Choroid plexus epithelial cell (primary cell): ENCODE results near the gene LNX1.
A peak's percentile ranks its signal among the peaks of the same experiment; 100 is the strongest.

Experiments used
- DNase-seq: peaks from one replicate; pipeline ENCODE4 v3.0.0-alpha.2; 2010; ENCODE audit warnings: low read depth
- H3K4me3 ChIP-seq: 2 replicates; pipeline ENCODE4 v1.5.1; 2011; ENCODE audit warnings: low read depth, mild to moderate bottlenecking, control low read depth, low read length, moderate library complexity
- CTCF ChIP-seq: conservative IDR thresholded peaks from 2 replicates; pipeline ENCODE4 v1.5.1; 2011; ENCODE audit warnings: low read depth, mild to moderate bottlenecking, control low read depth, inconsistent platforms, low read length, moderate library complexity

LNX1 gene

DNA sequence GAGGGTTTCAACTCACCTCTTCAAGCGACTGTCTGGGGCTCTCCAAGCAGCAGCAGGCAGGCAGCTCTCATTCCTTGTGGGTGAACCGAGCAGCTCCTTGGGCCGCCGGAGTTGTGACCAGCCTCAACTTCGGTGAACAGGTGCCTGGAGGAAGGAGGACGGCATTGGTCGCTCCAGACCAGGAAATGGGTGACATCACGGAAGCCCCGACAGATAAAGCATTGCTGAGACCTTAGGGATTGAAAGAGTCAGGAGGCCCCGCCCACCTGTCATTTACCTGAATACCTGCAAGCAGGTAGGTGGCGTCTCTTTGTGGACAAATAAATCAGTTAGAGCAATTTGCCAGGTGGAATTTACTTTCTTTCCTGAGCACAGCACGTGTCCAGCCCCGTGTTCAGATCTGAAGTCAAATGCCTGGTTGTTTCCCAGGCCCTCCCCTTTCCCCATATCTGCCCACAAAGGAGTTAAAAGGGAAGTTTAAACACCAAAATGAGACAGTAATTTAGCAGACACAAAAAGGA, at the start of gene LNX1:
Gene LNX1 (minus strand): TSS at position 115 of the 521 bp plus-strand sequence. CDS start 17,484 bp downstream, outside the sequence.
- no peak for DNase-seq
- H3K4me3 ChIP-seq = no peak within 1 kb of the TSS
- no peak for TF ChIP-seq CTCF

DNA sequence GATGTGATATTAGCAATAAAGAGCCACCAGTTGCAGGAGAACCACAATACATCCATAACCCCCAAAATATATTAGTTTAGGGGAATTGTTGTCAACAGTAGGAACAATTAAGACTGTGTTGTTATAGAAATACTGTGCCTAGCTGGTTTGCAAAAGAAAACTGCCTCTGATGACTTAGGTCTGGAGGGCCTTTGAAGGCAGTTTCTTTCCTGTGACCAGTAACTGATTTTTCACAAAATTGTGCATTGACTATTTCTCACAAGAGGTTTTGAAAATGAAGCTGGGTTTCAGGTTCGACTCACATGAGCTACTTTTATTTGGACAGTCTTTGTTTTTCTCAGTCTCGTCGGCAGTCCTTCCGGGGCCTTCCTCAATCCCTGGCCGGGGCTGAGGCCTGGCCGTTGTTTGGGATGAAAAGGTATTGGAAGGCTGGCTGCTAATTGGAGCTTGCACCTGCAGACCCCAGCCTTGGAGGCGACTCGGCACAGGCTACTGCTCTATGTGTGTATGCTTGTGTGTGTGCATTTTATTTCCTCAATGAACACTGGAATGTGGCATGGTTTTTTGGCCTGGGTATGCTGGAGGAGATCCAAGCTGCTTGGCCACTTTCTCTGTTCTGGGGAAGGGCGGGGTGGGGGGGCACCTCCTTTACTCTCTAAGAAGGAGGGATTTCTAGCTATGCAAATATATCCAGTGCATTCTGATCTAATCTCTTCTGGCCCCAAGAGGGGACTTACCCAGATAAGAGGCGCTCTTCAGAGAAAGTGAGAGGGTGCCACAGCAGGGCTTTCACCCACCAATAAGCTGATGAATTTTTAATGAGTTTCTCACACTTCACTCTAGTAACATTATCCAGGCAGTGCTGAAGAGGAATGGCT, 49.5 kb upstream of the LNX1 start:
- no peak for DNase-seq
- H3K4me3 ChIP-seq = no peak overlapping the region
- TF ChIP-seq CTCF = no peak

DNA sequence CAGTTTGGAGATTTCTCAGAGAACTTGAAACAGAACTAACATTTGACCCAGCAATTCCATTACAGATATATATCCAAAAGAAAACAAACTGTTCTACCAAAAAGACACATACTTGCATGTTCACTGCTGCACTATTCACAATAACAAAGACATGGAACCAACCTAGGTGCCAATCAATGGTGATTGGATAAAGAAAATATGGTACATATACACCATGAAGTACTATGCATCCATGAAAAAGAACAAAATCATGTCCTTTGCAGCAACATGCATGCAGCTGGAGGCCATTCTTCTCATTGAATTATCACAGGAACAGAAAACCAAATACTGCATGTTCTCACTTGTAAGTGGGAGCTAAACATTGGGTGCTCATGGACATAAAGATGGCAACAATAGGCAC, 47.6 kb upstream of the LNX1 start:
- no peak overlapping the region for H3K4me3 ChIP-seq
- DNase-seq = no peak
- no peak for TF ChIP-seq CTCF

GRCh38 chr4:53637348-53637747, 46.1 kb upstream of the LNX1 start:
- no peak for TF ChIP-seq CTCF
- H3K4me3 ChIP-seq = no peak overlapping the region
- no peak for DNase-seq

DNA sequence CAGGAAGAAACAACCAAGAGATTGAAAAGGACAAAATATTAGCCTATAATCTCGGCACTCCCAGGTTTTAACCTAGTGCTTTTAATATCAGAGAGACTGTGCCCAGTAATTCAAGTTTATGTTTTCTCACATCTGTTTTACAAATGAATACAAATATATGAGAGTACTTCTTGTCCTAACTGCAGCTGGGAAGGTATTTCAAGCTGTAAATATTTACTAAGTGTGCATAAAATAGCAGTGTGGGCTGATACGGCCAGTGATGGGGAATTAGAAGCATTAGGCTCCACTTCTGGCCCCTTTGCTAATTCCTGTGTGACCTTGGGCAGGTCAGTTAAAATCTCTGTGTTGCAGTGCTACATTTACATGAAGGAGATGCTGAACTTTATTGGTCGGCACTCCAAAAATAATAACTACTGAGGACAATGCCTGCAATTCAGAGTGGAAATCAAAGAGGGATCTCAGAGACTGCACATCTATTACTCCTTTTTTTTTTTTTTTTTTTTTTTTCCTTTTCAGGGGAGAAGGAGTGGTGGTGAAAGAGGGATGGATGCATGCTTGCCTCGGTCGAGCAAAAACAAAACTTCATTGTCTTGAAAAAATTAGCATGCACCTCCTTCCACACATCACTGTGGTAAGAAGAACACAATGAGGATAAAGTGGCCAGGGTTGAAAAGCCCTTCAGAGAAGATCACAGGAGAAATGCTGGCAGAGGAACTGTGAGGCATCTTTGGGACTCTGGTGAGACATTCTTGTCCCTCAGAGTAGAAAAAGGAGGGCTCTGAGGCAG, 44.6 kb upstream of the LNX1 start:
- no peak for TF ChIP-seq CTCF
- H3K4me3 ChIP-seq = no peak overlapping the region

GRCh38 chr4:53633608-53634007, 42.3 kb upstream of the LNX1 start:
- peak; percentile 39 for DNase-seq
- H3K4me3 ChIP-seq = no peak overlapping the region
- no peak for TF ChIP-seq CTCF

More for the DNA sequence above, 44.6 kb upstream of the LNX1 start:
- peak; percentile 14 for DNase-seq
